GDM1 (cell line): Measurements from ENCODE around the gene TTC39B.

Experiments
- DNase-seq: peaks from one replicate; lab custom pipeline; 2025; lab: John Stamatoyannopoulos, UW

TTC39B gene

DNA sequence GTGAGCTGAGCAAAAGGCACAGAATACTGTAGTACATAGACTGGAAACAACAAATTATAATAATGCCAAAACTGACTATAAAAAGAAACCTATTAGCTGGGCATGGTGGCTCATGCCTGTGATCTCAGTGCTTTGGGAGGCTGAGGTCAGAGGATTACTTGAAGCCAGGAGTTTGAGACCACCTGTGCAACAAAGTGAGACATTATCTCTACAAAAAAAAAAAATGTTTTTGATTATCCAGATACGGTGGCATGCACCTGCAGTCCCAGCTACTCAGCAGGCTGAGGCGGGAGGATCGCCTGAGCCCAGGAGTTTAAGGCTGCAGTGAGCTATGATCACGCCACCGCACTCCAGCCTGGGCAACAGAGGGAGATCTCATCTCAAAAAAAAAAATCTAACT is 175.9 kb downstream of the TTC39B start:
- no peak for DNase-seq

DNA sequence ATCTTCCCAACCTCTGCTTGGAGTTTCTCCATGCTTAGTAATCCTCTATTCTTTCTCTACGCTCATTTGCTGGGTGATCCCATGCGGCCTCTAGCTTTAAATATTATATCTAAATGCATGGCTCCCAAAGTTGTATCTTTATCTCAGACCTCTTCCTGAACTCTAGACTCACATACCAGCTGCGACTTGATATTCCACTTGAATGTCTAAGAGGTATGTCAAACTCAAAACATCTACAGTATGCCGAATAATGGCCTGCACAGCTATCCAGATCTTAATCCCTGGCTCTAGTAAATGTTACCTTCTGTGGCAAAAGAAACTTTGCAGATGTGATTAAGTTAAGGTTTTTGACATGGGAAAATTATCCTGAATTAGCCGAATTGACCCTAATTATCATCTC is 179.2 kb downstream of the TTC39B start:
- no peak for DNase-seq

DNA sequence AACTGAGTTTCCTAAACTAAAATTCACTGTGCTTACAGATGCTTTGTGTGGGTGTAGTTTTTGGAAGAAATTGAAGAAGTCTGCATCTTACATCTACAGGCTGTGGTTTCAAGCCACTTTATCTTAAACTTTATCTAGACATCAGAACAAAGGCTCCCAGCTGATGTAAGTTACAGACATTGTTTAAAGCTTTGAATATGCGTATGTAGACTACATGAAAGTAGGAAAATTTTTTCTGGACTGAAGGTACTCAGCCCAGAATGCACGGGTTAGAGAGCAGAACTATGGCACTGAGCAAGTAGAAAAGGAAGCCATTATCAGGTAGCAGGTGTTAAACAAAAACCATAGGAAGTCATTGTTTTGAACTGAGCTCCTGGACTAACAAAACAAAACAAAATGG is 185.4 kb downstream of the TTC39B start:
- no peak for DNase-seq

DNA sequence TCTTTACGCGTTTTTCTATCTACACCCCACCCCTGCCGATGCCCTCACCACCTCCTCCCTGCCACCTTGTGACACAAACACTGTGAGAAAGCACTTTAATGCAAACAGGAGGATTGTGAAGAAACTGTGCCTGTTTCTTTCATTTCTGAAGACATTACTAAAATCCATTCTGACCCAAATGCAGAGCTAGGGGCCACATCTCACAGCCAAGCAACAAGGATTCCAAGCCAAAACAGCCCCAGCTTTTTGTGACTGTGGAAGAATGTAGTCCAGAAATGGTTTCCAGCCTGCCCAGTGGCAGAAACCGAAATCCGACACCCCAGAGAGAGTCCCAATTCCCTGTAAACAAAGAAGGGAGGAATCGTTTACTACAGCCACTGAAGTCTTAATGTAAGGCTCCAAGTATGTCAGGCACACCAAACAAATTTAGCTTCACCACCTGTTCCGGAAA is 190.9 kb downstream of the TTC39B start:
- no peak for DNase-seq

DNA sequence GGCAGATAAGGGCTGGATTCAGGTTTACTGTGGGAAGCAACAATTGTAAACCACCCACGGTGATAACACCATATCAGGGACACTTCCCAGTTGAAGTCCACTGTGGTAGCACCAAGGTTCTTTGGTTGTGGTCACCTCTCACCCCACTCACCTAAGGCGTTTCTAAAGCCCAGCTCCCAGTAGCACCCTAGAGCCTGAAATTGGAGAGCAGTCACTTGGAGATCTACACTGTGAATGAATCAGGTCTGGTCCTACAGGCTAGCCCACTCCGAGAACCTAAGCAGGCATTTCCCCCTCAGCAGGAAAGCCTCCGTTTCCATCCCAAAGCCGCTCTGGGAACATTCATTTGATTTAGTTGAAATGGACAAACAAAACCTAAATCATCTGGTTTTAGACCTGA is 191.3 kb downstream of the TTC39B start:
- no peak for DNase-seq

DNA sequence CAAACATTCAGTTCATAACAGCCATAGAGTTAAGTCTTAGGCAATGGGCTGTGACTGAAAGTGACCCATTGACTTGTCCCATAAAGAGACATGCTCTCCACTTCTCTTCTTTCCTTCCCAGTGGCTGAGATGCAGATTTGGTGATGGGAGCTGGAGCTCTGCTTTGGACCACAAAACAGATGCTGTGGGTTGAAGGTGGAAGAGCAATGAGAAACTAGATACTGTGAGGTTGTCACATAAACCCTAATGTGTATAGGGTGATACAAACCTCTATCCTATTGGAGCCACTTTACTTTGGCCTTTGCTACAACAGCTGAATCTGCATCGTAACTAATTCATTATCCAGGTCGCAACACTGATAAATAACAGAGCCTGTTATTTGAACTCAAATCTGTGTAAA is 192.0 kb downstream of the TTC39B start:
- no peak for DNase-seq
